Islet precursor cell (in vitro differentiated cells): ENCODE measurements around the gene GIPC1.
A peak's percentile ranks its signal among the peaks of the same experiment; 100 is the strongest.

Experiments
- DNase-seq: peaks from one replicate; pipeline ENCODE4 v3.0.0-alpha.2; 2018

Gene GIPC1

DNA sequence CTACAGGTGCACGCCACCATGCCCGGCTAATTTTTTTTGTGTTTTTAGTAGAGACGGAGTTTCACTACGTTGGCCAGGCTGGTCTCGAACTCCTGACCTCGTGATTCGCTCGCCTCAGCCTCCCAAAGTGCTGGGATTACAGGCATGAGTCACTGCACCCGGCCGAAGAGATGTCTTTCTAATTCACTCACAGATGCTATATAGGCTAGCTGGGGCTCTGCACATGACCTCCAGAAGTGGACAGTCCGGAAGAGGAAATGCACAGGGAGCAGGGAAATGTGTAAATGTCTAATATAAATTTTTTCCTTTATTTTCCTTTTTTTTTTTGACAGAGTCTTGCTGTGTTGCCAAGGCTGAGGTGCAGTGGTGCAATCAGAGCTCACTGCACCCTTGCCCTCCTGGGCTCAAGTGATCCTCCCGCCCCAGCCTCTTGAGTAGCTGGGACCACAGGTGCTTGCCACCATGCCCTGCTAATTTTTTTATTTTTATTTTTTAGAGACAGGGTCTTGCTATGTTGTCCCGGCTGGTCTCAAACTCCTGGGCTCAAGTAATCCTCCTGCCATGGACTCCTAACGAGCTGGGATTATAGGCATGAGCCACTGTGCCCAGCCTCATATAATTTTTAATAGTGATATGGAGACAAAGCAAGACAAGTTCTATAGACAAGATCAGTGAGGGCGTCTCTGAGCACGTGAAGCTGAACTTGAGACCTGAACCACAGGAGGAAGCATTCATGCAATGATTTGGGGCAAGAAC, 8.4 kb downstream of the GIPC1 start:
- DNase-seq, result no peak

DNA sequence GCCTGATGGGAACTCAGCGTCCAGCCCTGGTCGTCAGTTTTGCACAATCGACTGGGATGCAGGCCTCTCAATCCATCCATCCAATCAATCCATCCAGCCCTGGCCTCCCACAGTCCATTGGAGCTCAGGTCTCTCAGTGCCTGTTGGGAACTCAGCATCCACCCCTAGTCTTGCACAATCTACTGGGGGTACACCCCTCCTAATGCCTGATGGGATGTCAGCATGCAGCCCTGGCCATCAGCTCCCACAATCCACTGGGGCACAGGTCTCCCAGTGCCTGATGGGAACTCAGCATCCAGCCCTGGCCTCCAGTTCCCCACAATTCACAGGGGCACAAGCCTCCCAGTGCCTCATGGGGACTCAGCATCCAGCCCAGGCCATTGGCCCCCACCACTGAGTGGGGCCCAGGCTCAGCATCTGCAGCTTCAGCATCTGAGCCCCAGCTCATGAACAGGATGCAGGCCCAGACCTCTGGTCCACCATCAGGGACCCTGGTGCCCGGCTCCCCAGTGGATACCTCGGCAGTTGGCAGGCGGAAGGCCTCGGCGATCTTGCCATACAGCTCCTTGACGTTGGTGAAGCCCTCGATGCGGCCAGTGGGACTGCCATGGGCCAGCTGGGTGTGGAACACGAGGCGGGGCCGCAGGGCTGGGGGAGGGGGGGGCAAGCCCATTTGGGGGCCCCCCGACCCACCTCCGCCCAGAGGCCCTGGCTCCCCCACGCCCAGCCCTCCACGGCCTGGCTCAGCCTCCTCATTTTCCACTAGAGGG, 13.6 kb downstream of the GIPC1 start:
- no peak for DNase-seq

DNA sequence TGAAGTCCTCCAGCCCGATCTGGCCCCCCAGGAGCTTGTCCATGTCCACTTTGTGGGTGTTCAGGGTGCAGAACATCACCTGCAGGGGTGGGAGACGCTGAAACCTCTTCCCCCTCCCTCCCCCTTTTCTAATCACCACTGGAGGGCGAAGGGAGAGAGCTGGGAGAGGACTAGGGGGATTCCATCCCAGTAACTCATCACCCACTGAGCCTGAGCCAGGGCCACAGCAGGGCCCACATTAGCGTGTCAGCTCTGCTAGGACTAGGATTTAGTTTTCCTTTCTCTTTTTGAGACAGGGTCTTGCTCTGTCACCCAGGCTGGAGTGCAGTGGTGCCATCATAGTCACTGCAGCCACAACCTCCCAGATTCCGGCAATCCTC, 15.2 kb downstream of the GIPC1 start:
- no peak for DNase-seq

DNA sequence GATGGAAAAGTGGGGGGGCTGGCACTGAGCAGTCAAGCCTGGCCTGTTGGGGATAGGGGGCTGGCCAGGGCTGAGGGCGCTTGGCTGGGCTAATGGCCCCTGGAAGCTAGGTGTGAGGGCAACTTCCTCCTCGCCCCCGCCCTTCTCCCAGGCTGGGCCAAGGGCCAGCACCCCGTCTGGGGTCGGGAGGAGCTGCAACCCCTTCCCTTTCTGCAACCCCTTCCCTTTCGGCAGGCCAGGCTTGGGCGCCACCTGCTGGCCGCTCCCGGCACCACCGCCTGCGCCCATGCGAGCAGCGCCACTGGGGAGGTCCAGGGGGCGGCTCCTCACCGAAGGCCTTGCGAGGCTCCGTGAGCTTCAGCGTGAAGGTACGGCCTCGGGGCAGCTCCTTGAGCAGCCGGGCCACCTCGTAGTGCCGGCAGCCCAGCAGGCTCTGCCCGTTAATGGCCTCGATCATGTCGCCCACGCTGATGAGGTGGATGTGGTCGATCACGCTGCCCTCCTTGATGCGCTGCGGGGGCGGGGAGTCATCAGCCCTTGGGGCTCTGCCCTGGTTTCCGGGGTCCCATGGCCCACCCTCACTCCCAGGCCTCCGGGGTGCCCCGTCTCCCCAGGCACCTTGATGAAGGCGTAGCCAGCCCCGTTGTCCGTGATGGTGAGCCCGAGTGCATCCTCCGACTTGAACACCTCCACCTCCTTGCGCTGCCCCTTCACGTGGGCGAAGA, 15.8 kb downstream of the GIPC1 start:
- DNase-seq, result peak; percentile 90

DNA sequence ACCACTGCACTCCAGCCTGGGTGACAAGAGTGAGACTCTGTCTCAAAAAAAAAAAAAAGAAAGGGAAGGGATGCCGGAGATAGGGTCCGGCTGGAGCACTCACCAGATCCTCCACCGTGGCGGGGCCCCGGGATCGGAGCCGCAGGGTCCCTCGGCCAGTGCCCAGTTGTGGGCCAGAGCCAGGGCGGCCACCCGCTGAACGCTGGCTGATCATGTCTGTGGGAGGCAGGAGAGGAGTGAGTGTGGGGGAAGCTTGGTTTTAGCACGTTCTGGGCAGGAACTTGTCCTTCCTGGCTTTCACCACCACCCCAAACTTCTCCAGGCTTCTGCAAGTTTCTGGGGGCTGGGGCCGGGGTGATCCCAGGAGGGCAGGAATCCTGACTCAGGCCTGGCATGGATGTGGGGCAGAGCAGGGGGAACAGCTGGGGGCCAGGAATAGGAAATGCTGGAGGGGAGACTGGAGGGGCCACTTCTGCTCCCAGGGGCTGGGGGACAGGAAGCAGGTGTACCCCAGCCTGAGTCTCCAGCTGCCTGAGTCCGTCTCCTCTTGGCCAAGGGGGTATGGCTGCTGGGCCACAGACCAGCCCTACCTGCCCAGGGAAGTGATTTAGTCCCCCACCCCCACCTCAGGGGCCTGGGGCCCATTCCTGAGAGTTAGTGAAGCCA, 16.5 kb downstream of the GIPC1 start:
- DNase-seq, result no peak

DNA sequence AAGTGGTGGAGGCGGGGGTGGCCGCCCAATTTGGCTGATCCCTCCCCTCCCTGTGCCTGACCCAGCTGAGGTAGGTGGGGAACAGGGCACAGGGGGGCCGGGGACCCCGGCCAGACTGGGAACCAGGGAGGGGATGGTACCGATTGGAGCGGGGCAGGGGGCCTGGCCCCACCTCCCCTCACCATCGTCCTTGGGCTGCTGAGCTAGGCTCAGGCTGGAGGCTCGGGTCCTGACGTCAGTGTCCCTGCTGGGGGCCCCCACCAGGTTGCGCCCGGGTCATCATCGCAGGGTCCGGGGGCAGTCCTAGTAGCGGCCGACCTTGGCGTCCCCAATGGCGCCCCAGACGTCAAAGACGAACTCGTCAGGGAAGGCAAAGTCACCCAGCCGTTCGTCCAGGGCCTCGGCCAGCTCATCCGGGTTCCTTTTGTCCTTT, 17.8 kb downstream of the GIPC1 start:
- no peak for DNase-seq

DNA sequence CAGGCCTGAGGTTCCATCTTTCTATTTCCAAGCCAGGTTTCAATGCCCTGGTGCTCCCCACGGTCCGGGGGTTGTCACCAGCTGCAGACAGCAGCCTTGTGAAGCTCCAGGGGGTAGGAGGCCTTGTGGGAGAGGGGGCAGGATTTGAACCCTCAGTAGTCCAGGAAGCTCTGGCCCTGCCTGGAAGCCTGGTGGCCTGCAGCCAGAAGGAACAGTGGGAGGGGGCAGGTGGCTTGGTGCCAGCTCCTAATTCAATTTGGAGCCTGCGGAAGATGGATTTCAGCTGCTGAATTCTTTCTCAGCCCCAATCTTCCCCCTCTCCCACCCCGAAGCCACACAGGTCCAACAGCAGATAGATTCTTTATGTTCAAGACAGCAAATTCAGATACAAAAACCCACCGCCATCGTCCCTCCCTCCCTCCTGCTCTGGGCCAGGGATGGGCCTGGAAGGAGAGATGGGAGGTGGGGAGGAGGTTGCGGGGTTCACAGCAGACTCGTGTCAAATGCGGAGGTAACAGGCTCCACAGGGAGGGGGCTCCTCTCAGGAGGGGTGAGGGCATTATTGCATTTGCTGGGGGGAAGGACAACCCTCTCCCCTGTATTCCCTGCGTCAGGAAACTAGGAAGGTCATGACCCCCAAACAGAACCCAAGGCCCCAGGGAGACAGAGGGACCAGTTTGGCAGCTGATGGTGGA, 18.4 kb downstream of the GIPC1 start:
- DNase-seq, result no peak

DNA sequence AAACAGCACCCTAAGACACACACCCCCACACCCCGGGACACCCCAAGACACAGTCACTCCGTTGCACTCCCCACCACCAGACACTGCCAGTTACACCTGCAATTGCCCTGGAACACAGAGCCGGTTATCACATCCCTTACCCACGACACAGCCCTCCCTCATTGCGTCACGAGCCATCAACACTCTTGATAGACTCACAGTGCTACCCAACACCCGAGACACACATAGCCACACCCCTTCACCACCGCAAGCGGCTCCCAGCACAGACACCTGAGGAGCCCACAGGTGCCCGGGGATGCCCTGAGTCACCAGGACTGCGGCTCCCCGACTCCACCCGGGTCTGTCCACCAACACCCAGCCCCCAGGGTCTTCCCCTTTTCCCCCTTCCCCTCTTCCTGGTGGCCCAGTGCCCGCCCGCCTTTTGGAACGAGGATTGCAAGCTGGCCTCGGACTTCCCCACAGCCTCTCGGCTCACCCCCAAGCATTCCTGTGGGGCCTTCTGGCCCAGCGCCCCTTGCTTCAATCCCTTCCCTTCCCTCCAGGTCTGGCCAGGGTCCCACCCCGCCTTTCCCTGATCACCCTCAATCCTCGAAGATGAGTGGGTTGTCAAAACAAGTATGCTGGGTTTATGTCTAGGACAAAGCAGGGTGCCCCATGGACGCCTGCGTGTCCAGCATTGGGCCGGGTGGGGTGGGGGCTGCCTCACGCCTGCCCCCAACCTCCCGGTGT, 19.1 kb downstream of the GIPC1 start:
- peak; percentile 62 for DNase-seq

DNA sequence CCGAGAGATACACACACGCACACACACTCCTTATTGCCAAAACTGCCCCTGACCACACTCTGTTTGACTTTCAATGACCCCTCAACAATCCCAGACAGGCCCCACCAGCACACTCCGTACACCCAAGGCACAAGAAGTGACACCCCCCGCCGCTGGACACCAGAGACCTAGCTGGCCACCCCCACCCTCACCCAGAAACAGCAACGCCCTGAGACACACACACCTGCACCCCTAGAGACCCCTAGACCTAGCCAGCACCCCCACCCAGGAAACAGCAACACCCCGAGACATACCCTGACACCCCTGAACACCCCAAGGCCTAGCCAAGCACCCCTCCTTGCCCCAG, 19.6 kb downstream of the GIPC1 start:
- no peak for DNase-seq

DNA sequence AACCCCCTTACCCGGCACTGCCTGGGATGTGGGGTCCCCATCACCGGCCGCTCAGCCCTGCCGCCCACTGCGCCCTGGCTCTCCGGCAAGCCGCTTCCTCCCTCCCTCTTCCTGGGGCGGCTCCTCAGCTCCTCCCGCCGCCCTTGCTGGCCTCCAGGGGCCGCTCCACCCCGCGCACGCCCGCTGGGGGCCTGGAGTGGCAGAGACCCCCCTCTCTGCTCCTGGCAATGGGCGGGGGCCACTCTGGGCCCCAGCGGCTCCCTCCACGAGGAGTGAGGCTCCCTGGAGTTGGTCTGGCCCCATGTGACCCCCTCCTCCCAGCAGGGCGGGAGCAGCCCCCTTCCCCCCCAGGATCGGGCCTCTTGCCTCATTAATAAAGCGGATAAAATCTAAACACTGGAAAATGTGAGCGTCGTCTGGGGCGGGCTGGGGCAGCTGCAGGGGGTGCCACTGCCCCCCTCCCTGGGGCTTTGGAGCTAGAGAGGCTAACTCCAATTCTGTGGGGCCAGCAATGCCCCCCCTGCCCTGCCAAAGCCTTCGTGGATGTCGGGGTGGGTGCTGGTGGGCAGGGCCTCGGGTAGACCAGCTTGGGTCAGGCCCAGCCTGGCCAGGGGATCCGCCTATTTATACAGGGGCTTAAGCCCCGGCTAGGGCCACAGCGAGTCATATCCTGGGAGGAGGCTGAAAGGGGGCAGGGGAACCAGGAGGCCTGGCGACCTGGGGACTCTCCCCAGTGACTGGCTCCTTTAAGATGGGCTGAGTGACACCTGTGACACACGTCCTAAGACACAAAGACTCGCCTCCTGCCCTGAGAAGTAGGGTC, 20.5 kb downstream of the GIPC1 start, which contains the start of gene PTGER1:
Gene PTGER1, minus strand, starts transcription at position 104 of the 823 bp plus-strand sequence. CDS start 1,034 bp downstream, outside the sequence.
- DNase-seq, result peak; percentile 77

DNA sequence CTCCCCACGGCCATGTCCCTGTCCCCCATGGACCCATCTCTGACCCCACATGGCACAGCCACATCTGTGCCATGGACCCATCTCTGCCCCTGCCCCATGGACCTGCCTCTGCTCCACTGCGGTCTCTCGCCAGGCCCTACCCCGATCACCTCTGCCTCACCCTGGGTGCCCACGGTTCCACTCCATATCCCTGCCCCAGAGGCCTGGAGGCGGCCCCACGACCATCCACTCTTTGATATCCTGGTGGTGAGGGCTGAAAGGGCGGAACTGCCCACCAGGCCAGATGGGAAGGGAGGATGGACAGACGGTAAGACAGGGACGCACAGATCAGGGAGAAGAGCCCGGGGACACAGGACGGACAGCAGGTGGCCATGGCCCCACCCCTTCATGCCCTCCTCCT, 21.1 kb downstream of the GIPC1 start:
- DNase-seq, result no peak

DNA sequence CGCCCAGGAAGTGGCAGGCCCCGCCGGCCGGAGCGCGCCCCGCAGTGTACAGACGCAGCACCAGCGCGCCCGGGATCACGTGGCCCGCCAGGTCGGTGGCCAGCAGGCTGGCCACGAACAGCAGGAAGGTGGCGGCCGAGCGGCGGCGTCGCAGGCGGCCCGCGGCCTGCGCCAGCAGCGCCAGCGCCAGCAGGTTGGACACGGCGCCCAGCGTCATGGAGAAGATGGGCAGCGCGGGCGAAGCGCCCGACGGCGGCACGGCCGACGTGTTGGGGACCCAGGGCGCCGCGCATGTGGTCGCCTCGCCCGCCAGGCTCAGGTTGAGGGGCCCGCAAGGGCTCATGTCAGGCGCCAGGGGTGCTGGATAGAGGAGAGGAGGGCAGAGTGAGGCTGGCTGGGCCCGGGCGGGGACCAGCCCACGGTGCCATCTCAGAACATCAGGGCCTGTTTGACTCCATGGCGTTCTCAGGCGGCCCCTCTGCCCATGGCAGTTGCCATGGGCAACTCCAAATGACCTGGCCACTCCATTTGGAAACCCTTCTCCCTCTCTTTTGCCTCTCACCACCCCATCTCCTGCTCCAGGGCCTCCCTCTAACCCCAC, 21.8 kb downstream of the GIPC1 start:
- DNase-seq, result no peak

DNA sequence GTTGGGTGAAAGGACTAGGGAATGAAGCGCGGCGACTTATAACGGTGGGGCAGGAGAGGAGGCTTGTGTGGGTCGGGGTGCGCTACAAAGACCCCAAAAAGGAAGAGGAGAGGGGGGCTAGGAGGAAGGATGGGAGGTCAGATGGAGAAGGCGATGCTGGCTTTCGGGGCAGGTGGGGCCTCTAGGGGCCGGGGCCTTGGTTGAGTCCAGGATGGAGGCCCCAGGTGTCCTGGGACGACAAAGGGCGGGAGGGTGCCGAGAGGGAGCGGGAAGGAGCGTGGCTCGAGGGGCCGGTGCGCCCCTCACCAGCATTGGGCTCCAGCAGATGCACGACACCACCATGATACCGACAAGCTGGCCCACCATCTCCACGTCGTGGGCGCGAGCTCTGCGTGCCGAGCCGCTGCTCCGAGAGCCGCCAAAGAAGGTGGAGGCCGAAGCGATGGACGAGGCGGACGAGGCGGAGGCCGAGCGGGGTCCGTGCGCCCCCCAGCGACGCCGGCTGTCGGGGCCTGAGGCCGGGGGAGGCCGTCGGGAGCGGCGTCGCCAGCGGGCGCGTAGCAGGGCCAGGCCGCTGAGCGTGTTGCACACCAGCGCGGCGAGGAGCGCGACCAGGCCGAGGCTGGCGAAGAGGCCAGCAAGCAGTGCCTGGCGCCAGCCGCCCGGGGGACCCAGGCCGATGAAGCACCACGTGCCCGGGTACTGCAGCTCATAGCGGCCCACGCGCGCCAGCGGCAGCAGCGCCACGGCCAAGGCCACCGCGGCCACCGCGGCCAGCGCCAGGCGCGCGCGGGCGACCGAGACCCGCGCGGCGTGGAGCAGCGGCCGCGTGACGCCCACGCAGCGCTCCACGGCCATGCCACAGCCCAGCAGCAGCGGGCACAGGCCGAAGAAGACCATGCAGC, 22.6 kb downstream of the GIPC1 start:
- peak; percentile 54 for DNase-seq

DNA sequence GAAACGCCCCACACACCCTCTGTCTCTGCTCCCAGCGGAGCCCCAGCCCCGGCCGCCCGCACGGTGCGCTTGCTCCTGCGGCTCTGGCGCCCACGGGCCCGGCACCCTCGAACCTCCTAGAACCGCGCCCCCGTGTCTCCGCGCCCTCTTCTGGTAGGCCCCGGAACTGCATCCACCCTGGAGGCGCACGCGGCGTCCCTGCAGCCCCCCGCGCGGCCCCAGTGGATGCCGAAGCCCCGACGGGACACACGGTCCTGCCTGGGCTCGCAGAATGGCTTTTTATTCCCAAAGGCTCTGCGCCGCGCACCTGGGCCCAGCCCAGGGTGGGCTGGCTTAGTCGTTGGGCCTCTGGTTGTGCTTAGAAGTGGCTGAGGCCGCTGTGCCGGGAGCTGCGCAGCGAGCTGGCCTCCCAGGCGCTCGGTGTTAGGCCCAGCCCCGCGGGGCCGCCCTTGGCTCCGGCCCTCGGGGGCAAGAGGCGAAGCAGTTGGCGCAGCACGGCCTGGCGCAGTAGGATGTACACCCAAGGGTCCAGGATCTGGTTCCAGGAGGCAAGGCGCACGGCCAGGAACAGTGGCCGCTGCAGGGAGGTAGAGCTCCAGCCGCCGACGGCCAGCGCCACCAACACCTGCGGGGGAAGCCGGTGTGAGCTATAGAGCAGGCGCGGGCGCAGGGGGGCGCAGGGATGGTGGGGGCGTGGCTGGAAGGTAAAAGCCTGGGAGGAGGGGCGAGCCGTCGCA, 23.6 kb downstream of the GIPC1 start:
- peak; percentile 78 for DNase-seq

DNA sequence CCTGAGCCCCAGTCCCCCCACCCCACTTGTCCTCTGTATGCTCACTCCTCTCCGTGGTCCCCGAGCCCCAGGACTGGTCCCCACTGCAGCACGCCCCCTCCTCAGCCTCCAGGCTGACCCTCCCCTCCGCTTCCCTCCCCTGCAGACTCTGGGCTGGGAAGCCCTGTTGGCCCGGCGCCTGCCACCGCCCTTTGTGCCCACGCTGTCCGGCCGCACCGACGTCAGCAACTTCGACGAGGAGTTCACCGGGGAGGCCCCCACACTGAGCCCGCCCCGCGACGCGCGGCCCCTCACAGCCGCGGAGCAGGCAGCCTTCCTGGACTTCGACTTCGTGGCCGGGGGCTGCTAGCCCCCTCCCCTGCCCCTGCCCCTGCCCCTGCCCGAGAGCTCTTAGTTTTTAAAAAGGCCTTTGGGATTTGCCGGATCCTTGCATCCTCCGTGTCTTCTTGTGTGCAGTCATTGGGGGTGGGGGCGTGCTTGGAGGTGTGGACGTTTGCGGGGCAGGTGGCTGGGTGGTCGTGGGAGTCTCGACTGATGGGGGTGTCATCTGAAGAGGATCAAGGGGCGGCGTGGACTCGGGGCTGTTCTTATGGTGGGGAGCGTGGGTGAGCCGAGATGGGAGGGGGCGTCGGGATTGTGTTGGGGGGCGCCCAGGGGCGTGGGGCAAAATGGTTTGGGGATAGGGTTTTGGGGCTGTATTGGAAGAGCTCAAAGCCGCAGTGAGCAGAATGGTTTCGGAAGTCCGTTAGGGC, 24.3 kb downstream of the GIPC1 start:
- no peak for DNase-seq

DNA sequence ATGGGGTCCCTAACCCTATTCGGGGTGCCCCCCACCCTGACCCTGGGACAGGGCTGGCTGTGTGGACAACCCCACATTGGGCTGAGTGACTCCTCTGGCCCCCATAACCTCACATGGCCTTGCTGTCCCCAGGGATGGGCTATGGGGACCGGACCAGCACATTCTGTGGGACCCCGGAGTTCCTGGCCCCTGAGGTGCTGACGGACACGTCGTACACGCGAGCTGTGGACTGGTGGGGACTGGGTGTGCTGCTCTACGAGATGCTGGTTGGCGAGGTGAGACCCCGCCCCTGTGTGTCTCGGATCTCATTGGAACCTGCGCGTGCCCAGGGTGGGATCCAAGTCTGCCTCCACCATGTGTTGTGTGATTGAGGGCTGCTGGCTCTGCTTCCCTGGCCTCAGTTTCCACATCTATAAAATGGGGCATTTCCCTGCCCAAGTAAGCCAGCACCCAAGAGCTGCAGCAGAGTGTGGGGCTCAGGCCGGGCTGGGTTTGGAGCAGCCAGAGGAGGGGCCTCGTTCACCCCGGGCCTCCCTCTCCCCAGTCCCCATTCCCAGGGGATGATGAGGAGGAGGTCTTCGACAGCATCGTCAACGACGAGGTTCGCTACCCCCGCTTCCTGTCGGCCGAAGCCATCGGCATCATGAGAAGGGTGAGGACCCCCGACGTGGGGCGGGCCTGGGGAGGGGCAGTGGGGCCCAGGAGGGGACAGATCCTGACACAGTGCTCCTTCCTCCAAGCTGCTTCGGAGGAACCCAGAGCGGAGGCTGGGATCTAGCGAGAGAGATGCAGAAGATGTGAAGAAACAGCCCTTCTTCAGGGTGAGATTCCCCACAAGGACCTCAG, 25.7 kb downstream of the GIPC1 start:
- no peak for DNase-seq

DNA sequence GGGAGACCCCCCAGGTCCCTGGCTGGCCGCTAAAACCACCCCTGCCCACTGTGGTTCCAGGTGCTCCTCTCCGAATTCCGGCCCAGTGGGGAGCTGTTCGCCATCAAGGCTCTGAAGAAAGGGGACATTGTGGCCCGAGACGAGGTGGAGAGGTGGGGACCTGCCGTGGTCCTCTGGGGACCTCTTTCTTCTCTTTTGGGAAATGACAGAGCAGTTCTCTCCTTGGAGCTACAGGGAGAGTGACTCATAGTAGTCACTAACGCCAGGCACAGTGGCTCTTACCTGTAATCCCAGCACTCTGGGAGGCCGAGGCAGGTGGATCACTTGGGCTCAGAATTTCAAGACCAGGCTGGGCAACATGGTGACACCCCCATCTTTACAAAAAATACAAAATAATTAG, 28.1 kb downstream of the GIPC1 start:
- DNase-seq, result peak; percentile 59
